ENCODE results near the gene SCN5A. TPM values are rescaled to one million over a fixed set of nuclear protein-coding genes. Genes with fewer than 3 reads are reported as not detected.

The SCN5A gene
- polyA plus RNA-seq, 1 donor (not counting 4 experiments of a cell fraction or from before 2014, with no cell fraction given), result 0.26 TPM

- FAIRE-seq, result no peak
- no peaks in the 10 kb centered on the region for H4K20me1 ChIP-seq (ENCODE audit: control insufficient read depth, extremely low read depth, insufficient read depth, low read length)
Observed at GRCh38 chr3:38573556-38573955, 75.9 kb downstream of the SCN5A start.

GRCh38 chr3:38573111-38573510, 76.4 kb downstream of the SCN5A start:
- no peak for DNase-seq (ENCODE audit: low read depth, low spot score)
- dilution Hi-C loops (cut with MboI; ENCODE audit: extremely low pct_ligation_motif_present, low sequenced_read_pairs), result no loop called here

More at GRCh38 chr3:38573556-38573955, 75.9 kb downstream of the SCN5A start:
- no peak overlapping the region for H3K27ac ChIP-seq (ENCODE audit: control insufficient read depth, insufficient read depth, low read length)
- dilution Hi-C loops (cut with MboI; ENCODE audit: extremely low pct_ligation_motif_present, low sequenced_read_pairs), result no loop called here
- H3K4me2 ChIP-seq (ENCODE audit: control insufficient read depth, extremely low read depth, insufficient read depth, low read depth, low read length), result no peak overlapping the region
- no peak overlapping the region for H3K9ac ChIP-seq (ENCODE audit: control insufficient read depth, extremely low read depth, insufficient read depth, low read length)
- H3K79me2 ChIP-seq (ENCODE audit: control insufficient read depth, insufficient read depth, low read length), result no peaks in the 10 kb centered on the region
- H3K9me1 ChIP-seq (ENCODE audit: control insufficient read depth, extremely low read depth, insufficient read depth, low read length), result no peaks in the 10 kb centered on the region
- H3K27me3 ChIP-seq (ENCODE audit: control insufficient read depth, extremely low read depth, insufficient read depth, low read length), result peaks cover 7% of the 10 kb centered on the region
- no peak overlapping the region for H3K4me3 ChIP-seq (ENCODE audit: control insufficient read depth in 2 of 3, extremely low read depth in 1 of 3, insufficient read depth in 2 of 3, low read depth in 1 of 3, low read length in 3 of 3)
- TF ChIP-seq EZH2 (IDR thresholded peaks at IDR 0.05; ENCODE audit: low read length) (no peak), CTCF (optimal IDR thresholded peaks at IDR 0.05 in 1 of 3, IDR thresholded peaks at IDR 0.05 in 1 of 3, conservative IDR thresholded peaks at IDR 0.05 in 1 of 3; ENCODE audit: extremely low read depth in 1 of 3, insufficient read depth in 2 of 3, low read length in 3 of 3) (no peak)
- no peak overlapping the region for H2AFZ ChIP-seq (ENCODE audit: control insufficient read depth, low read length)
- no peaks in the 10 kb centered on the region for H3K9me3 ChIP-seq (ENCODE audit: control insufficient read depth, low read depth, low read length)
- no peak for DNase-seq (ENCODE audit: low read depth, low spot score)
- no peaks in the 10 kb centered on the region for H3K36me3 ChIP-seq (ENCODE audit: control insufficient read depth in 2 of 2, extremely low read depth in 1 of 2, insufficient read depth in 2 of 2, low read length in 2 of 2)
- no peaks in the 10 kb centered on the region for H3K4me1 ChIP-seq (ENCODE audit: control insufficient read depth, extremely low read depth, insufficient read depth, low read length)

More at GRCh38 chr3:38573111-38573510, 76.4 kb downstream of the SCN5A start:
- peaks cover 5% of the 10 kb centered on the region for H3K27me3 ChIP-seq (ENCODE audit: control insufficient read depth, extremely low read depth, insufficient read depth, low read length)
- no peaks in the 10 kb centered on the region for H4K20me1 ChIP-seq (ENCODE audit: control insufficient read depth, extremely low read depth, insufficient read depth, low read length)
- no peaks in the 10 kb centered on the region for H3K36me3 ChIP-seq (ENCODE audit: control insufficient read depth in 2 of 2, extremely low read depth in 1 of 2, insufficient read depth in 2 of 2, low read length in 2 of 2)
- H3K9me3 ChIP-seq (ENCODE audit: control insufficient read depth, low read depth, low read length), result no peaks in the 10 kb centered on the region
- no peak overlapping the region for H2AFZ ChIP-seq (ENCODE audit: control insufficient read depth, low read length)
- H3K4me2 ChIP-seq (ENCODE audit: control insufficient read depth, extremely low read depth, insufficient read depth, low read depth, low read length), result no peak overlapping the region
- no peak overlapping the region for H3K27ac ChIP-seq (ENCODE audit: control insufficient read depth, insufficient read depth, low read length)
- no peak for TF ChIP-seq EZH2 (IDR thresholded peaks at IDR 0.05; ENCODE audit: low read length)
- TF ChIP-seq CTCF (optimal IDR thresholded peaks at IDR 0.05 in 1 of 3, IDR thresholded peaks at IDR 0.05 in 1 of 3, conservative IDR thresholded peaks at IDR 0.05 in 1 of 3; ENCODE audit: extremely low read depth in 1 of 3, insufficient read depth in 2 of 3, low read length in 3 of 3), result no peak
- no peaks in the 10 kb centered on the region for H3K4me1 ChIP-seq (ENCODE audit: control insufficient read depth, extremely low read depth, insufficient read depth, low read length)
- FAIRE-seq, result no peak
- no peaks in the 10 kb centered on the region for H3K79me2 ChIP-seq (ENCODE audit: control insufficient read depth, insufficient read depth, low read length)
- no peak overlapping the region for H3K9ac ChIP-seq (ENCODE audit: control insufficient read depth, extremely low read depth, insufficient read depth, low read length)
- no peaks in the 10 kb centered on the region for H3K9me1 ChIP-seq (ENCODE audit: control insufficient read depth, extremely low read depth, insufficient read depth, low read length)
- no peak overlapping the region for H3K4me3 ChIP-seq (ENCODE audit: control insufficient read depth in 2 of 3, extremely low read depth in 1 of 3, insufficient read depth in 2 of 3, low read depth in 1 of 3, low read length in 3 of 3)
